C4-2B (cell line): ENCODE data around the gene BTN2A1.

Experiments used
- H3K27ac ChIP-seq: fragments of 450-650 bp; 2 replicates; pipeline ENCODE4 v1.5.1; 2017
- CTCF ChIP-seq: fragments of 450-650 bp; conservative IDR thresholded peaks from 2 replicates; pipeline ENCODE4 v1.5.1; 2017; ENCODE audit warnings: mild to moderate bottlenecking
- ZFX ChIP-seq: fragments of 450-650 bp; IDR thresholded peaks from 2 replicates; pipeline ENCODE4 v1.6.1; 2017

BTN2A1 gene

GRCh38 chr6:26464014-26464413, 6.3 kb downstream of the BTN2A1 start:
- TF ChIP-seq ZFX (no peak), CTCF (no peak)
- H3K27ac ChIP-seq, result no peak overlapping the region

- TF ChIP-seq ZFX (no peak), CTCF (no peak)
- H3K27ac ChIP-seq, result no peak overlapping the region
These were observed 6.8 kb downstream of the BTN2A1 start for GRCh38 chr6:26464416-26465131.

GRCh38 chr6:26465776-26466175, 8.0 kb downstream of the BTN2A1 start:
- TF ChIP-seq ZFX, result no peak
- no peak for TF ChIP-seq CTCF
- H3K27ac ChIP-seq, result no peak overlapping the region

GRCh38 chr6:26468829-26469228, 11.1 kb downstream of the BTN2A1 start:
- H3K27ac ChIP-seq, result no peak overlapping the region
- TF ChIP-seq ZFX (no peak), CTCF (no peak)

- no peak overlapping the region for H3K27ac ChIP-seq
- TF ChIP-seq CTCF, result no peak
- no peak for TF ChIP-seq ZFX
These were observed 12.9 kb downstream of the BTN2A1 start for GRCh38 chr6:26470643-26471042.

GRCh38 chr6:26471970-26472369, 14.2 kb downstream of the BTN2A1 start:
- TF ChIP-seq ZFX (no peak), CTCF (no peak)
- no peak overlapping the region for H3K27ac ChIP-seq

GRCh38 chr6:26472549-26473290, 15.0 kb downstream of the BTN2A1 start:
- TF ChIP-seq CTCF (no peak), ZFX (no peak)
- no peak overlapping the region; the same call in 1 of the 2 replicates for H3K27ac ChIP-seq
